ENCODE measurements around the gene COBL. TPM values are rescaled to one million over a fixed set of nuclear protein-coding genes. Genes with fewer than 3 reads are reported as not detected.

COBL gene
- total RNA-seq, 1 experiment from 2014 or later = 0.39 TPM

DNA sequence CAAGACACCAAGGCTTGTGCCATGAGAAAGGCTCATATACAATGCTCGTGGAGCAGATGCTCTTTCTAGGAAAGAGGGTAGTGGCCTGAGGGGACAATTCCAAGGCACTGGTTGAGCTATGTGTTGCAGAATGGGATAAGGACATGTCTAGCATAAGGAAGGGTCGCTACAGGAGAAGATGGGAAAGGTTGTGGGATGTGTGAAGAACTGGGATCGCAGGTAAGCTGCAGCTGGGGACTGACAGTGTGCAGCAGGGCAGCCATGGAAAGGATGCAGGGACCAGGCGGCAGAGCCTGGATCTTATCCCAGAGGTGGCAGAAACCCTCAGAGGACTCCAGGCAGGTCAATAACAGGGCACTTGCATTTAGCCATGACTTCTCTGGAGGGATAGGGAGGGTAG lies 56.1 kb downstream of the COBL start:
- TF ChIP-seq TCF7L2 (IDR thresholded peaks at IDR 0.05; ENCODE audit: low read depth, low read length) (no peak), POLR2AphosphoS5 (IDR thresholded peaks at IDR 0.05; ENCODE audit: low read depth, low read length) (no peak), REST (IDR thresholded peaks at IDR 0.05; ENCODE audit: insufficient read depth in 1 of 2, low read depth in 2 of 2, low read length in 1 of 2) (no peak), SIN3A (IDR thresholded peaks at IDR 0.05; ENCODE audit: borderline replicate concordance, insufficient read depth, low read depth, low read length) (no peak)
- TF ChIP-seq, protein P1, sequence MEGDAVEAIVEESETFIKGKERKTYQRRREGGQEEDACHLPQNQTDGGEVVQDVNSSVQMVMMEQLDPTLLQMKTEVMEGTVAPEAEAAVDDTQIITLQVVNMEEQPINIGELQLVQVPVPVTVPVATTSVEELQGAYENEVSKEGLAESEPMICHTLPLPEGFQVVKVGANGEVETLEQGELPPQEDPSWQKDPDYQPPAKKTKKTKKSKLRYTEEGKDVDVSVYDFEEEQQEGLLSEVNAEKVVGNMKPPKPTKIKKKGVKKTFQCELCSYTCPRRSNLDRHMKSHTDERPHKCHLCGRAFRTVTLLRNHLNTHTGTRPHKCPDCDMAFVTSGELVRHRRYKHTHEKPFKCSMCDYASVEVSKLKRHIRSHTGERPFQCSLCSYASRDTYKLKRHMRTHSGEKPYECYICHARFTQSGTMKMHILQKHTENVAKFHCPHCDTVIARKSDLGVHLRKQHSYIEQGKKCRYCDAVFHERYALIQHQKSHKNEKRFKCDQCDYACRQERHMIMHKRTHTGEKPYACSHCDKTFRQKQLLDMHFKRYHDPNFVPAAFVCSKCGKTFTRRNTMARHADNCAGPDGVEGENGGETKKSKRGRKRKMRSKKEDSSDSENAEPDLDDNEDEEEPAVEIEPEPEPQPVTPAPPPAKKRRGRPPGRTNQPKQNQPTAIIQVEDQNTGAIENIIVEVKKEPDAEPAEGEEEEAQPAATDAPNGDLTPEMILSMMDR (IDR thresholded peaks at IDR 0.05) = no peak
- in situ Hi-C loops (cut with HindIII; ENCODE audit: low pct_unique_long_range_greater_than_20kb, low sequenced_read_pairs) = no loop called here
- no peak overlapping the region for H3K4me3 ChIP-seq (ENCODE audit: low read depth in 2 of 2, low read length in 2 of 2)
- H3K9me3 ChIP-seq (ENCODE audit: control insufficient read depth, insufficient read depth, low read depth, low read length) = no peaks in the 10 kb centered on the region
- ChIA-PET POLR2A (no interaction called here), CTCF (no interaction called here)
- no TSS peak for BruUV-seq (replicated peaks)
- ATAC-seq (no peak), DNase-seq (ENCODE audit: low read depth, low spot score) (no peak)
- intact Hi-C loops (cut with micrococcal nuclease; ENCODE audit: unreplicated experiment) = no loop called here
- H3K4me1 ChIP-seq (ENCODE audit: control insufficient read depth, insufficient read depth, low read length) = no peaks in the 10 kb centered on the region
- H3K27me3 ChIP-seq (ENCODE audit: control insufficient read depth, insufficient read depth, low read length) = no peaks in the 10 kb centered on the region
- H3K27ac ChIP-seq (ENCODE audit: low read length) = no peak overlapping the region
- no peaks in the 10 kb centered on the region for H3K36me3 ChIP-seq (ENCODE audit: control insufficient read depth, insufficient read depth, low read length)

GRCh38 chr7:51259766-51260165 lies 56.8 kb downstream of the COBL start:
- in situ Hi-C loops (cut with HindIII; ENCODE audit: low pct_unique_long_range_greater_than_20kb, low sequenced_read_pairs) (no loop called here), intact Hi-C loops (cut with micrococcal nuclease; ENCODE audit: unreplicated experiment) (no loop called here)
- DNase-seq (ENCODE audit: low read depth, low spot score) = no peak
- Histone ChIP-seq H3K36me3 (ENCODE audit: control insufficient read depth, insufficient read depth, low read length) (no peaks in the 10 kb centered on the region), H3K4me1 (ENCODE audit: control insufficient read depth, insufficient read depth, low read length) (no peaks in the 10 kb centered on the region), H3K27me3 (ENCODE audit: control insufficient read depth, insufficient read depth, low read length) (no peaks in the 10 kb centered on the region), H3K9me3 (ENCODE audit: control insufficient read depth, insufficient read depth, low read depth, low read length) (no peaks in the 10 kb centered on the region), H3K4me3 (ENCODE audit: low read depth in 2 of 2, low read length in 2 of 2) (no peak overlapping the region), H3K27ac (ENCODE audit: low read length) (no peak overlapping the region)
- CTCF ChIA-PET = no interaction called here
- ATAC-seq = no peak
- TF ChIP-seq SIN3A (IDR thresholded peaks at IDR 0.05; ENCODE audit: borderline replicate concordance, insufficient read depth, low read depth, low read length) (no peak), TCF7L2 (IDR thresholded peaks at IDR 0.05; ENCODE audit: low read depth, low read length) (no peak), POLR2AphosphoS5 (IDR thresholded peaks at IDR 0.05; ENCODE audit: low read depth, low read length) (no peak), REST (IDR thresholded peaks at IDR 0.05; ENCODE audit: insufficient read depth in 1 of 2, low read depth in 2 of 2, low read length in 1 of 2) (no peak)
- TF ChIP-seq, protein P1 (IDR thresholded peaks at IDR 0.05) = no peak
- BruUV-seq (replicated peaks) = no TSS peak
- POLR2A ChIA-PET = no interaction called here
